ENCODE data around the gene PIGW. TPM values are rescaled to one million over a fixed set of nuclear protein-coding genes. Genes with fewer than 3 reads are reported as not detected.

The PIGW gene
- total RNA-seq, 1 experiment from 2014 or later = 78.9 TPM

GRCh38 chr17:36501351-36501750 lies 33.4 kb upstream of the PIGW start:
- H3K27me3 Mint-ChIP-seq (ENCODE audit: unreplicated experiment) = no peaks in the 10 kb centered on the region
- H3K4me1 Mint-ChIP-seq (ENCODE audit: low read depth, unreplicated experiment) = no peaks in the 10 kb centered on the region
- BruUV-seq (replicated peaks) = no TSS peak
- no peak overlapping the region for H3K4me3 Mint-ChIP-seq (ENCODE audit: low read depth, unreplicated experiment)
- TF ChIP-seq CTCF (IDR thresholded peaks at IDR 0.05; ENCODE audit: unreplicated experiment) = no peak
- intact Hi-C loops (cut with micrococcal nuclease; ENCODE audit: unreplicated experiment) = no loop called here
- CTCF ChIA-PET = no interaction called here
- H3K9me3 Mint-ChIP-seq (ENCODE audit: low read depth, unreplicated experiment) = no peaks in the 10 kb centered on the region
- peaks cover 52% of the 10 kb centered on the region for H3K36me3 Mint-ChIP-seq (ENCODE audit: insufficient read depth, unreplicated experiment)
- DNase-seq = no peak
- H3K27ac Mint-ChIP-seq (ENCODE audit: unreplicated experiment) = no peak overlapping the region

- H3K4me1 Mint-ChIP-seq (ENCODE audit: low read depth, unreplicated experiment) = no peaks in the 10 kb centered on the region
- H3K27me3 Mint-ChIP-seq (ENCODE audit: unreplicated experiment) = no peaks in the 10 kb centered on the region
- peaks cover 49% of the 10 kb centered on the region for H3K36me3 Mint-ChIP-seq (ENCODE audit: insufficient read depth, unreplicated experiment)
- no peak for DNase-seq
- intact Hi-C loops (cut with micrococcal nuclease; ENCODE audit: unreplicated experiment) = no loop called here
- CTCF ChIA-PET = no interaction called here
- H3K4me3 Mint-ChIP-seq (ENCODE audit: low read depth, unreplicated experiment) = no peak overlapping the region
- no TSS peak for BruUV-seq (replicated peaks)
- TF ChIP-seq CTCF (IDR thresholded peaks at IDR 0.05; ENCODE audit: unreplicated experiment) = no peak
- no peak overlapping the region for H3K27ac Mint-ChIP-seq (ENCODE audit: unreplicated experiment)
- no peaks in the 10 kb centered on the region for H3K9me3 Mint-ChIP-seq (ENCODE audit: low read depth, unreplicated experiment)
Measured at GRCh38 chr17:36501963-36502362, 32.8 kb upstream of the PIGW start.

- Mint-ChIP-seq H3K27ac (ENCODE audit: unreplicated experiment) (no peak overlapping the region), H3K27me3 (ENCODE audit: unreplicated experiment) (no peaks in the 10 kb centered on the region), H3K9me3 (ENCODE audit: low read depth, unreplicated experiment) (no peaks in the 10 kb centered on the region), H3K36me3 (ENCODE audit: insufficient read depth, unreplicated experiment) (peaks cover 39% of the 10 kb centered on the region), H3K4me3 (ENCODE audit: low read depth, unreplicated experiment) (no peak overlapping the region), H3K4me1 (ENCODE audit: low read depth, unreplicated experiment) (no peaks in the 10 kb centered on the region)
- intact Hi-C loops (cut with micrococcal nuclease; ENCODE audit: unreplicated experiment) = no loop called here
- CTCF ChIA-PET = no interaction called here
- no peak for DNase-seq
- no peak for TF ChIP-seq CTCF (IDR thresholded peaks at IDR 0.05; ENCODE audit: unreplicated experiment)
- no TSS peak for BruUV-seq (replicated peaks)
Measured at GRCh38 chr17:36503456-36504155, 31.2 kb upstream of the PIGW start.

- no peak overlapping the region for H3K4me3 Mint-ChIP-seq (ENCODE audit: low read depth, unreplicated experiment)
- H3K9me3 Mint-ChIP-seq (ENCODE audit: low read depth, unreplicated experiment) = no peaks in the 10 kb centered on the region
- no TSS peak for BruUV-seq (replicated peaks)
- H3K36me3 Mint-ChIP-seq (ENCODE audit: insufficient read depth, unreplicated experiment) = peaks cover 36% of the 10 kb centered on the region
- no peaks in the 10 kb centered on the region for H3K27me3 Mint-ChIP-seq (ENCODE audit: unreplicated experiment)
- DNase-seq = no peak
- no peak overlapping the region for H3K27ac Mint-ChIP-seq (ENCODE audit: unreplicated experiment)
- no peaks in the 10 kb centered on the region for H3K4me1 Mint-ChIP-seq (ENCODE audit: low read depth, unreplicated experiment)
- no peak for TF ChIP-seq CTCF (IDR thresholded peaks at IDR 0.05; ENCODE audit: unreplicated experiment)
- CTCF ChIA-PET = no interaction called here
- intact Hi-C loops (cut with micrococcal nuclease; ENCODE audit: unreplicated experiment) = no loop called here
Measured at GRCh38 chr17:36504156-36504545, 30.6 kb upstream of the PIGW start.

All from Calu3 (cell line).